IMR-90 (cell line): ENCODE measurements around the gene TANC2.

Experiments
- BHLHE40 ChIP-seq: fragments of 150-350 bp; IDR thresholded peaks from 2 replicates; pipeline ENCODE4 v1.6.1; 2016; ENCODE audit warnings: mild to moderate bottlenecking, low read depth, low read length
- CEBPB ChIP-seq: IDR thresholded peaks from 2 replicates; pipeline ENCODE4 v1.6.1; 2012; ENCODE audit warnings: low read depth, low read length, improper control_type of control experiment
- CHD1 ChIP-seq: IDR thresholded peaks from 2 replicates; pipeline ENCODE4 v1.6.1; 2012; ENCODE audit warnings: low read depth, low read length, improper control_type of control experiment
- MAFK ChIP-seq: IDR thresholded peaks from 2 replicates; pipeline ENCODE4 v1.6.1; 2012; ENCODE audit warnings: low read depth, low read length, improper control_type of control experiment
- MAZ ChIP-seq: IDR thresholded peaks from 2 replicates; pipeline ENCODE4 v1.6.1; 2012; ENCODE audit warnings: low read depth, mild to moderate bottlenecking, low read length, improper control_type of control experiment, moderate library complexity, borderline replicate concordance
- MXI1 ChIP-seq: IDR thresholded peaks from 2 replicates; pipeline ENCODE4 v1.6.1; 2012; ENCODE audit warnings: low read depth, mild to moderate bottlenecking, low read length, moderate library complexity, borderline replicate concordance
- POLR2A ChIP-seq: IDR thresholded peaks from 2 replicates; pipeline ENCODE4 v1.6.1; 2012; ENCODE audit warnings: mild to moderate bottlenecking, low read depth, low read length
- RAD21 ChIP-seq: IDR thresholded peaks from 2 replicates; pipeline ENCODE4 v1.6.1; 2012; ENCODE audit warnings: low read length, improper control_type of control experiment
- RFX5 ChIP-seq: IDR thresholded peaks from 2 replicates; pipeline ENCODE4 v1.8.0; 2012; ENCODE audit warnings: low read depth, mild to moderate bottlenecking, low read length, moderate library complexity
- TF ChIP-seq, protein P1 (sequence below): conservative IDR thresholded peaks from 2 replicates; pipeline ENCODE4 v1.5.1; 2012; ENCODE audit warnings: mild to moderate bottlenecking, low read depth, low read length, improper control_type of control experiment

GRCh38 chr17:62974788-62975187, 8.8 kb downstream of the TANC2 start:
- TF ChIP-seq, protein P1, sequence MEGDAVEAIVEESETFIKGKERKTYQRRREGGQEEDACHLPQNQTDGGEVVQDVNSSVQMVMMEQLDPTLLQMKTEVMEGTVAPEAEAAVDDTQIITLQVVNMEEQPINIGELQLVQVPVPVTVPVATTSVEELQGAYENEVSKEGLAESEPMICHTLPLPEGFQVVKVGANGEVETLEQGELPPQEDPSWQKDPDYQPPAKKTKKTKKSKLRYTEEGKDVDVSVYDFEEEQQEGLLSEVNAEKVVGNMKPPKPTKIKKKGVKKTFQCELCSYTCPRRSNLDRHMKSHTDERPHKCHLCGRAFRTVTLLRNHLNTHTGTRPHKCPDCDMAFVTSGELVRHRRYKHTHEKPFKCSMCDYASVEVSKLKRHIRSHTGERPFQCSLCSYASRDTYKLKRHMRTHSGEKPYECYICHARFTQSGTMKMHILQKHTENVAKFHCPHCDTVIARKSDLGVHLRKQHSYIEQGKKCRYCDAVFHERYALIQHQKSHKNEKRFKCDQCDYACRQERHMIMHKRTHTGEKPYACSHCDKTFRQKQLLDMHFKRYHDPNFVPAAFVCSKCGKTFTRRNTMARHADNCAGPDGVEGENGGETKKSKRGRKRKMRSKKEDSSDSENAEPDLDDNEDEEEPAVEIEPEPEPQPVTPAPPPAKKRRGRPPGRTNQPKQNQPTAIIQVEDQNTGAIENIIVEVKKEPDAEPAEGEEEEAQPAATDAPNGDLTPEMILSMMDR, result no peak
- TF ChIP-seq POLR2A (no peak), RFX5 (no peak), RAD21 (no peak), MAZ (no peak), BHLHE40 (no peak), CHD1 (no peak), MXI1 (no peak), MAFK (no peak), CEBPB (no peak)
